Immature natural killer cell (primary cell): Measurements from ENCODE around the gene FUCA2. TPM values are rescaled to one million over a fixed set of nuclear protein-coding genes. Genes with fewer than 3 reads are reported as not detected.

ENCODE experiments used
- DNase-seq, 3 donors: peaks; one replicate each; pipeline ENCODE4 v3.0.0; 2022; ENCODE audit warnings: mixed read lengths in 1 of 3
- H3K27ac Mint-ChIP-seq, 6 donors: one replicate each; pipeline ENCODE4 v1.8.0; 2020; ENCODE audit warnings: mixed read lengths in 6 of 6, mild to moderate bottlenecking in 5 of 6, inconsistent platforms in 4 of 6, moderate library complexity in 3 of 6
- H3K27me3 Mint-ChIP-seq, 3 donors: one replicate each; pipeline ENCODE4 v1.8.0; 2020 to 2021; ENCODE audit warnings: low read depth in 3 of 3, mild to moderate bottlenecking in 3 of 3, mixed read lengths in 3 of 3, moderate library complexity in 3 of 3, inconsistent platforms in 1 of 3
- H3K36me3 Mint-ChIP-seq, 3 donors: one replicate each; pipeline ENCODE4 v1.8.0; 2020; ENCODE audit warnings: mixed read lengths in 3 of 3, inconsistent platforms in 2 of 3, mild to moderate bottlenecking in 2 of 3
- H3K4me1 Mint-ChIP-seq, 2 donors: one replicate each; pipeline ENCODE4 v1.8.0; 2020; ENCODE audit warnings: inconsistent platforms in 2 of 2, mild to moderate bottlenecking in 2 of 2, mixed read lengths in 2 of 2, moderate library complexity in 1 of 2
- H3K4me3 Mint-ChIP-seq, 5 donors: one replicate each; pipeline ENCODE4 v1.8.0; 2020; ENCODE audit warnings: mild to moderate bottlenecking in 5 of 5, mixed read lengths in 5 of 5, inconsistent platforms in 3 of 5, moderate library complexity in 3 of 5
- H3K9me3 Mint-ChIP-seq, 6 donors: one replicate each; pipeline ENCODE4 v1.8.0; 2020; ENCODE audit warnings: mild to moderate bottlenecking in 6 of 6, mixed read lengths in 6 of 6, inconsistent platforms in 4 of 6, moderate library complexity in 3 of 6
- polyA plus RNA-seq, 3 donors: library from polyadenylated mRNA; unstranded; fragments of 300-500 nt; fragmentation: Illumina TruSeq; gene quantifications; one replicate each; pipeline ENCODE4 v1.2.3, GENCODE V29; 2021

Gene FUCA2
- polyA plus RNA-seq, 3 donors from 2014 or later = 31.9 to 51.2 (median 33.3) TPM

- H3K27ac Mint-ChIP-seq = peak overlapping the region; percentile 59 to 92 (median 86)
- peaks cover 0 to 3% (median 0%) of the 10 kb centered on the region in 6 donors for H3K9me3 Mint-ChIP-seq
- H3K4me3 Mint-ChIP-seq = peak overlapping the region; percentile 52 to 63 (median 59)
- H3K36me3 Mint-ChIP-seq = no peaks in the 10 kb centered on the region
- no peak for DNase-seq
- H3K27me3 Mint-ChIP-seq = peaks cover 0 to 5% (median 0%) of the 10 kb centered on the region in 3 donors
- peaks cover 54 to 78% of the 10 kb centered on the region in 2 donors for H3K4me1 Mint-ChIP-seq
These were observed 32.6 kb upstream of the FUCA2 start for GRCh38 chr6:143544011-143544696.

- H3K4me3 Mint-ChIP-seq = peak overlapping the region in 3 of 5 donors; percentile 13 to 52 (median 16)
- no peaks in the 10 kb centered on the region for H3K36me3 Mint-ChIP-seq
- H3K4me1 Mint-ChIP-seq = peaks cover 55 to 85% of the 10 kb centered on the region in 2 donors
- peaks cover 0 to 5% (median 0%) of the 10 kb centered on the region in 3 donors for H3K27me3 Mint-ChIP-seq
- peak overlapping the region; percentile 51 to 87 (median 62) for H3K27ac Mint-ChIP-seq
- H3K9me3 Mint-ChIP-seq = peaks cover 0 to 3% (median 0%) of the 10 kb centered on the region in 6 donors
- DNase-seq = no peak
These were observed 31.9 kb upstream of the FUCA2 start for GRCh38 chr6:143543435-143543834.

GRCh38 chr6:143542888-143543287 lies 31.4 kb upstream of the FUCA2 start:
- Mint-ChIP-seq H3K27me3 (peaks cover 0 to 5% (median 0%) of the 10 kb centered on the region in 3 donors), H3K4me3 (no peak overlapping the region), H3K9me3 (peaks cover 0 to 3% (median 0%) of the 10 kb centered on the region in 6 donors), H3K4me1 (peaks cover 56 to 88% of the 10 kb centered on the region in 2 donors), H3K27ac (peak overlapping the region in 3 of 6 donors; percentile 22 to 87 (median 59)), H3K36me3 (no peaks in the 10 kb centered on the region)
- DNase-seq = no peak

- Mint-ChIP-seq H3K27ac (peak overlapping the region in 2 of 6 donors; percentile 45 to 61), H3K27me3 (peaks cover 0 to 7% (median 2%) of the 10 kb centered on the region in 3 donors), H3K9me3 (peaks cover 0 to 3% (median 0%) of the 10 kb centered on the region in 6 donors), H3K36me3 (no peaks in the 10 kb centered on the region), H3K4me1 (peaks cover 47 to 79% of the 10 kb centered on the region in 2 donors), H3K4me3 (peak overlapping the region in 1 of 5 donors; percentile 25)
- DNase-seq = no peak
These were observed 28.7 kb upstream of the FUCA2 start for GRCh38 chr6:143540192-143540591.

- Mint-ChIP-seq H3K27ac (peak overlapping the region in 2 of 6 donors; percentile 45 to 61), H3K4me1 (peaks cover 43 to 74% of the 10 kb centered on the region in 2 donors), H3K27me3 (peaks cover 0 to 4% (median 2%) of the 10 kb centered on the region in 3 donors), H3K4me3 (peak overlapping the region in 1 of 5 donors; percentile 25), H3K36me3 (no peaks in the 10 kb centered on the region), H3K9me3 (peaks cover 0 to 3% (median 0%) of the 10 kb centered on the region in 6 donors)
- DNase-seq = no peak
These were observed 28.2 kb upstream of the FUCA2 start for GRCh38 chr6:143539734-143540133.

GRCh38 chr6:143539106-143539505 lies 27.6 kb upstream of the FUCA2 start:
- peak overlapping the region in 2 of 5 donors; percentile 85 to 86 for H3K4me3 Mint-ChIP-seq
- DNase-seq = no peak
- peaks cover 0 to 4% (median 2%) of the 10 kb centered on the region in 3 donors for H3K27me3 Mint-ChIP-seq
- H3K36me3 Mint-ChIP-seq = no peaks in the 10 kb centered on the region
- peaks cover 37 to 68% of the 10 kb centered on the region in 2 donors for H3K4me1 Mint-ChIP-seq
- peak overlapping the region in 1 of 6 donors; percentile 24 for H3K27ac Mint-ChIP-seq
- peaks cover 0 to 3% (median 0%) of the 10 kb centered on the region in 6 donors for H3K9me3 Mint-ChIP-seq

GRCh38 chr6:143538374-143538773 lies 26.9 kb upstream of the FUCA2 start:
- Mint-ChIP-seq H3K36me3 (no peaks in the 10 kb centered on the region), H3K27ac (peak overlapping the region in 4 of 6 donors; percentile 11 to 49 (median 34)), H3K4me1 (peaks cover 31 to 60% of the 10 kb centered on the region in 2 donors), H3K4me3 (peak overlapping the region; percentile 69 to 87 (median 86)), H3K27me3 (peaks cover 0 to 2% (median 2%) of the 10 kb centered on the region in 3 donors), H3K9me3 (peaks cover 0 to under 1% (median 0%) of the 10 kb centered on the region in 6 donors)
- DNase-seq = no peak

- Mint-ChIP-seq H3K4me1 (peaks cover 24 to 47% of the 10 kb centered on the region in 2 donors), H3K27ac (peak overlapping the region in 5 of 6 donors; percentile 28 to 75 (median 51))
These were observed 25.6 kb upstream of the FUCA2 start for GRCh38 chr6:143536866-143537691.

GRCh38 chr6:143536461-143536865 lies 24.9 kb upstream of the FUCA2 start:
- Mint-ChIP-seq H3K4me3 (peak overlapping the region; percentile 79 to 89 (median 85)), H3K36me3 (no peaks in the 10 kb centered on the region), H3K9me3 (no peaks in the 10 kb centered on the region), H3K27me3 (peaks cover 0 to 2% (median 2%) of the 10 kb centered on the region in 3 donors), H3K4me1 (peaks cover 24 to 44% of the 10 kb centered on the region in 2 donors), H3K27ac (peak overlapping the region; percentile 17 to 84 (median 68))
- peak; percentile 52 to 58 (median 57) for DNase-seq

More at GRCh38 chr6:143536866-143537691, 25.6 kb upstream of the FUCA2 start:
- Mint-ChIP-seq H3K36me3 (no peaks in the 10 kb centered on the region), H3K4me3 (peak overlapping the region; percentile 79 to 89 (median 86)), H3K9me3 (no peaks in the 10 kb centered on the region), H3K27me3 (peaks cover 0 to 2% (median 2%) of the 10 kb centered on the region in 3 donors)
- DNase-seq = peak; percentile 42 to 52 (median 50)

- peaks cover 0 to 2% (median 2%) of the 10 kb centered on the region in 3 donors for H3K27me3 Mint-ChIP-seq
- no peak overlapping the region for H3K27ac Mint-ChIP-seq
- peaks cover 21 to 36% of the 10 kb centered on the region in 2 donors for H3K4me1 Mint-ChIP-seq
- peak overlapping the region in 3 of 5 donors; percentile 4 to 28 (median 18) for H3K4me3 Mint-ChIP-seq
- H3K36me3 Mint-ChIP-seq = no peaks in the 10 kb centered on the region
- no peaks in the 10 kb centered on the region for H3K9me3 Mint-ChIP-seq
- DNase-seq = no peak
These were observed 23.7 kb upstream of the FUCA2 start for GRCh38 chr6:143535189-143535614.

- peaks cover 0 to 2% (median 0%) of the 10 kb centered on the region in 3 donors for H3K27me3 Mint-ChIP-seq
- DNase-seq = no peak
These were observed 20.4 kb upstream of the FUCA2 start for GRCh38 chr6:143531720-143532499.

GRCh38 chr6:143529095-143529494 lies 17.6 kb upstream of the FUCA2 start:
- Mint-ChIP-seq H3K27ac (peak overlapping the region in 1 of 6 donors; percentile 76), H3K27me3 (no peaks in the 10 kb centered on the region), H3K4me1 (peaks cover 9 to 12% of the 10 kb centered on the region in 2 donors), H3K9me3 (peaks cover 0 to 1% (median 0%) of the 10 kb centered on the region in 6 donors), H3K4me3 (no peak overlapping the region), H3K36me3 (no peaks in the 10 kb centered on the region)
- DNase-seq = no peak

More at GRCh38 chr6:143531720-143532499, 20.4 kb upstream of the FUCA2 start:
- Mint-ChIP-seq H3K4me1 (peaks cover 14 to 20% of the 10 kb centered on the region in 2 donors), H3K9me3 (peaks cover 0 to 1% (median 0%) of the 10 kb centered on the region in 6 donors), H3K27ac (no peak overlapping the region), H3K4me3 (no peak overlapping the region), H3K36me3 (no peaks in the 10 kb centered on the region)
